GM18499 (cell line): ENCODE data around the gene TSC1.

ENCODE experiments used
- ATAC-seq: cut with Tn5 transposase; IDR thresholded peaks from one replicate; pipeline ENCODE4 v1.9.1; 2021; ENCODE audit warnings: moderate number of reproducible peaks; ENCODE audit not compliant: insufficient read depth, unreplicated experiment

Gene TSC1

DNA sequence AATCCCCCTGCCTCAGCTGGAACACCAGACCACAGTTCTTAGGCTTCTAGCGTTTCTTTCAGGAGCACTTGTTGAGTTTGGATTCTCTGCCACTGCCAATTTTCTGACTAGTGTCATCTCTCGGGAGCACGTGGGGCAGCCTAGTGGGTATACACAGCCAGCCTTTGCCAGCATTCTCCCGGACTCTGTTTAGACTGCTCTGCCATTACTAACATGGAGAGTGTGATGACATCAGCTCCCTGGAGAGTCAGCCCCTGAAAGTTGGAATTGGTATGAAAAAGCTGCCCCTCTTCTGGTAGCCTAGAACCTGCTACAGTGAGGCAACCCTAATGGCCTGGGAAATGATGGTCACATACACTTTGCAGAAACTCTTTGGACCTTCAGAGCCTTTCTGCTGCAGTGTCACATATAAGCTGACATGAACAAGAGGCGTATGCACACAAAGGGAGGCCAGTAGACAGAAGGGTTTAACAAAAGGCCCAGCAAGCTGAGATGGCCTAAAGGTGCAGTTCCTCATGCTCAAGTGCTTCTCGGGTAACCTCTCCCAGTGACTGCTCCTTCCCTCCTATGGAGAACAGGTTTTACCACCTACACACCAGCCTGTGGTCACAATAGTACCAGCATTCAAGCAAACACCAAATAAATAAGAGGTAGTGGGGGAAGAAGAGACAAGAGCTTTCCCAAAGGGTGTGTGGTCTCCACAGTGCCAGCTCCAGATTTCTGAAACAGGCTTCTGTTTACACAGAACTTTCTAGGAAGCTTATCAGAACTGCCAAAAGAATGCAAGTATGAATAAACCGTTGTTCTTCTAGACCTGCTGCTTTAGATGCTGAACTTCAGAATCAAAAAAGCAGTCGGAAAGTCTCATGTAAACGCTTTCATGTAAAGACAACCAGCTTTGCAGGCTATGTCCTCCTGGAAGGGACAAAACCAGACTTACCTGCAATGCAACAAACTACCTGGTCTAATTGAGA lies 49.3 kb downstream of the TSC1 start:
- ATAC-seq, result no peak

- no peak for ATAC-seq
Observed at GRCh38 chr9:132894346-132894745, 50.1 kb downstream of the TSC1 start.

DNA sequence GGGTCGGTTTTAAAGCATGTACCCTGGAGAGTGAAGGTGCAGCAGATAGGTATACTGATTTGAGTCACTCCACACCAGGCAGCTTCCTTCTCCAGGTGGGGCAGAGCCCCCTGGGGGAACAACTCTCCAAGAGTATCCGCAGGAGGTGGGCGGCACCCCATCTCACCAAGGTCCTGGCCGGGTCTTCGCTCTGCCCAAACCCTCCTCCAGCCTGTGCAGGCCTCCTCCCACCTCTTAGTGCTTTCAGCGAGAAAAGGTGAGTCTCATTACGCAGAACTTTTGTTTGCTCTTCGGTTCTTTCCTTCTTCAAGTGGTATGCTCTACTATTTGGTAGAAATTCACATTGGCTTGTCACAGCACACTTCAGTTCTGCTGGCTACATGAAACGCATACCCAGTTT lies 52.0 kb downstream of the TSC1 start:
- ATAC-seq, result no peak

DNA sequence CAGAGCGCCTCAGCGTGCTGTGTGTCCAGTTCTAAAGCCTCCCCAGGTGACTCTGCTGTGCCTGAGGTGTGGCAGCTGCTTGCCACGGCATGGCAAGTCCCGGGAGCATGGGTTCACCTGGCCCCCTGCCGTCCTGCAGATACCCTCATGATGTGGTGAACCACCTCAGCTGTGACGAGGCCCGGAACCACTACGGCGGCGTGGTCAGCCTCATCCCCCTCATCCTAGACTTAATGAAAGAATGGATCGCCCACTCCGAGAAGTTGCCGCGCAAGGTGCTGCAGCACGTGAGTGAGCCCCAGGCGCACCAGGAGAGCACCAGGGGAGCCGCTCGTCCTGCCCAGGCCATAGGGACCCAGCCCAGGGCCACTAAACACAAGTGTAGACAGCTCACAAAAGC lies 56.3 kb downstream of the TSC1 start:
- ATAC-seq, result no peak

DNA sequence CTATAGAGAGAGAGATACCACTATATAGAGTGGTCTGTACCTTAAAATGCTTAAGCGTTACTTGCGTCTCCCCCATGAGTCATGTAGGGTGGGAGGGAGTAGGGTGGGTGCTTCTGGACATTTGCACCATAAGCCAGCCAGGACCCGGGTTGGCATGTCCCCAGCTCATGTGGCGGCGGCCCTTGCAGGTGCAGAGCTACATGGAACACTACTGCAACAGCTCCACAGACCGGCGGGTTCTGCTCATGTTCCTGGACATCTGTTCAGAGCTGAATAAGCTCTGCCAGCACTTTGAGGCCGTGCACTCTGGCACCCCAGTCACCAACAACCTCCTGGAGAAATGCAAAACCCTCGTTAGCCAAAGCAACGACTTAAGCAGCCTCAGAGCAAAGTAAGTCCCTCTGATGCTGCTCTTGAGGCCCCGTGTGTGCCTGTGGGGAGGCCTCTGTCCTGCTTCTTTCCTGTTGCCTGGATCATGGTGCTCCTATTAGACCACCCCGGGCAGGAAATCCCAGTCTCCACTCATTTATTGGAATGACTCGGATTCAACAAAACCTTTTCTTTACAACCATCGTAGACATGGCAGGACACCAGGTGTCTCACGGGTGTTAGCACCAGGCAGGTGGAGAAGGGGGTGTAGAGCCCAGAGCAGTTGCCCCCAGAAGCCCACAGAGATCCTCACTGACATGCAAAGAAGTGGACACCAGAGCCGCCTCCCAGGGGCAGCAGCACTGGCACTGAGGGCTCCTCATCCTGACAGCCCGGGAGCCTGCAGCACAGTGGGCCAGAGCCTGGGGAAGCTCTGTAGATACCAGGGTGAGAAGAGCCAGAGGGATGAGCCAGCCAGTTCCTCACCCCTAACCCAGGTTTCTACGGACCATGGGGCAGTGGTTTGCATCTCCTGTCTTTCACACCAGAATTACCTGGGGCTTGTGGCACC lies 57.0 kb downstream of the TSC1 start:
- no peak for ATAC-seq

DNA sequence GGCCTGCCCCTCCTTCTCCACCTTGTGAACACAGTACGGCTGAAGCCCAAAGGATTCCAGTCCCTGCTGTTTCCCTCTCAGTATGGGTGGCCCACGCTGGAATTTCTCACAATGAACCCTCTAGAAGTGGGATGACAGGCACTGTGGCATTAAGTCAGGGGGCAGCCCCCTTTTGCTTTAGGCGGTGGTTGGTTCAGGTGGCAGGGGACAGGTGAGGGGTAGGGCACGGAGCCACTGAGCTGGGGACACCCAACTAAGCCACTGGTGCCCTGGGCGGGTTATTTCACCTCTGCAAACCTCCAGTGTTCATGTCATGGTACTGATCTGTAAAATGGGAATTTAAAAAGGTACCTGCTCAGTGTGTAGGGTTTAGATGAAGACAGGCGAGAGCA lies 58.1 kb downstream of the TSC1 start:
- no peak for ATAC-seq

DNA sequence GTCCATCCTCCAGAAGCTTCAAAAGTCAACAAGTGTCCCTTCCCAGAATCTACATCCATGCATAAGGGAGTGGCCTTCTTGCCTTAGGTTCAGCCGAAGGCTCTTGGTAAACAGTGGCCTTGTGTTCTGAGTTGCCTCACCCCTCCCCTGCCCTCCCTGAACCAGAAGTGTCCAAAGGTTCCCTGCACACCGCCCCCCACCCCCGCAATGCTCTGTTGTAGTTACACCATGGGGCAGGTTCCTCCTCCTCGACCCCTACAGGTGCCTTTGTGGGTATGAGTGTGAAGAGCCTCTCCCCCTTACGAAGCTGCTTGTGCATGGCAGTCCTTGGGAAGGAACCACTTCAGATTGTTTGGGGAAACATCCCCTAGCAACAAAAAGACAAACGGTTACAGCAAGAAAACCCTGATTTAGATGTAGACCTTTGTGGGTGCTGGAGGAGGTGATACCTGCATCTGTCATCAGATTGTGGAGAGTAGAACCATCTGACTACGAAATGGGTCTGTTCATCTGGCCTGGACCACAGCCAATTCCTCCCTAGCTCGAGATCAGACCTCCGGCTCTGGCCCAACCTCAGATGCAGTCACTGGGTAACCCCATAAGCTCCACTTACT lies 58.6 kb downstream of the TSC1 start:
- no peak for ATAC-seq

- ATAC-seq, result no peak
Observed at GRCh38 chr9:132883349-132884294, 60.8 kb downstream of the TSC1 start.

DNA sequence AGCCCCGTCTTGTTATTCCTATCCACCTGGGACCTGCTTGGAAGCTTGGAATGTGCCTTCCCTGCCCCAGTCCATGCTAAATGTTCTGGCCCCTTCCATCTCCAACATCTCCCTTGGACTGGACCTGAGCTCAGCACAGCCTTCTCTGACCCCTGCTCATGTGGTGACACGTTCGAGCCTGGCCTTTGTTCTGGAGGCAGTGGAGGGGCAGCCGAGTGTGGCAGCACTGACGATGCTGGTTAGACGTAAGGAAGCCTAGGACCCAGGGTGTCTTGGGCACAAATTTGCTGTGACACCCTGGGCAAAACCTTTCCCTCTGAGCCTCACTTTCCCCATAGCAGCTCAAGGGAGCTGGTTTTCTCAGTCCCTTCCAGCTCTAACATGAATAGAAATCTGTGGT lies 61.8 kb downstream of the TSC1 start:
- ATAC-seq, result no peak

DNA sequence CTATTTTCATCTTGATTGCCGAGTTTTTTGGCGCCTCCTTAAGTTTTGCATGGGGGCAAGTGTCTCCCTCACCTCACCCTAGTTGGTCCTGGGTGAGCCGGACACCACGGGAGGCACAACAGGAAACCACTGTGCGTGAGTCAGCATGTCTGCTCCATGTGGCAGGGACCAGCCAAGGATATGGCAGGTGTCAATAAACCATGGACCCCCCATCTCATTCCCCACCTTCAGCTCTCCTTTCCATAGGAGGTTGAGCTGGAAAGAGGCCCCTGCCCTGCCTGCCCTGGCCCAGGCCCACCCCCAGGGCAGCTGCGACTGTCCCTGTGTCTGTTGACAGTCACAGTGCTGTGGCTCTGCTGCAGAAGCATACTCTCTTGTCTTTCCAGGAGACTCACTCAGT lies 62.6 kb downstream of the TSC1 start:
- no peak for ATAC-seq

- ATAC-seq, result no peak
Observed at GRCh38 chr9:132880324-132880661, 64.1 kb downstream of the TSC1 start.

DNA sequence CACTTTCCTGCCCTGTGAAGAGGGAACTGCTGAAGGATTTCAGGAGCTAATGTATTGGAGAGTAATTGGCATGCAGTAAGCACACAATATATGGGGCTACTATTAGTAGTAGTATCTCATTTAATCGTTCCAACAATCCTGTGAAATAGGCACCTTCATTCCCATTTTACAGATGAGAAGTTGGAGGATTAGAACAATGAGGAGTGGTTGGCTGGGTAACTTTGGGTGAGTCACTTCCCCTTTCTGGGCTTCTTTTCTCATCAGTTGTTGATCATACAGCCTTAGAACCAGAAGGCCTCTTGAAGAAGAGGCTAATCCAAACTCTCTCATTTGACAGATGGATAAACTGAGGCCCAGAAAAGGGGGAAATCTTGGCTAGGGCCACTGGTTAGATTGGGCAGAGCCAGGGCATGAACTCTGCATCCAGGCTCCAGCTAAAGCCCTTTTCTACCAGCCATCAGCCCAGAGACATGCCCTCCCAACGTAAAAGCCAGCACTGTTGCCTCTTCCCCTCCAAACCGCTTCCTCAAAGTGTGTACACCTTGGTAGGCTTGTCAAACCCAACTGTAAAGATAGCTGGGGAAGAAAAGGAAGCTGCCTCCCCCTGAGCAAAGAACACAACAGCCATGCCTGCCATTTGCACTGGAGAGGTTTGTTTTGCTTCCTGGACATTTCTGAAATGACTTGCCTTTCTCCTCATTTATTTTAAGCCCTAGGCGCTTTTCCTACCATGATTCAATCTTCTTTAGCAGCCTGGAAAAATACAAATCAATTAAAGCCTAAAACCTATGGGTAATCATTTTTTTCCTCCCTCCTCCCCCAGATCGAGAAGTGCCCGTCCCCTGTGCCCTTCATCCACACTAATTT lies 64.7 kb downstream of the TSC1 start:
- ATAC-seq, result no peak

- no peak for ATAC-seq
Observed at GRCh38 chr9:132878695-132879456, 65.5 kb downstream of the TSC1 start, which contains the start of gene SPACA9. TSS of gene SPACA9 (plus strand) at chr9:132878898. CDS start at chr9:132883948, 5,050 bp downstream.

GRCh38 chr9:132877824-132878694 lies 66.4 kb downstream of the TSC1 start, which contains the start of gene AK8:
TSS of gene AK8 (minus strand) at chr9:132878284. CDS start at chr9:132878255, 29 bp downstream.
- ATAC-seq, result no peak

DNA sequence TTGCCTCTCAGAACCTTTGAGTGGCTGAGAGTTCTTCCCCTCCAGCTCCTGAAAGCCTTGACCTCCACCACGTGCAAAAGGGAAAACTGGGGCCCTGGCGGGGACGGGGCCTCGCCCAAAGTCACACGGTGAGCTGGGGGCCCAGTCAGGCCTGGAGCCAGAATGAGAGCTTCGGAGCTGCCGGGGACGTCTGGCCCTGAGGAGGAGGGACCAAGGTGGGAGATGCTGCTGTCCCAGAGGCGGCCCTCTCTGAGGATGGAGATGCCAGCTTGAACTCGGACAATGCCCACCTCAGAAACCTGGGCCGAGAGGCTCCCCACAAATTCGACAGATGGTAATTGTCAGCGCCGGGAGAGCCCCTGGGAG lies 67.0 kb downstream of the TSC1 start:
- no peak for ATAC-seq

GRCh38 chr9:132876849-132877248 lies 67.6 kb downstream of the TSC1 start:
- no peak for ATAC-seq

GRCh38 chr9:132875159-132875558 lies 69.3 kb downstream of the TSC1 start:
- ATAC-seq, result no peak
